PC-9 (cell line): ENCODE data around the gene ARRDC1.

Experiments used
- CTCF ChIP-seq: fragments of 200-600 bp; sonication (generic); conservative IDR thresholded peaks from 2 replicates; pipeline ENCODE4 v1.6.1; 2017; ENCODE audit warnings: mixed run types, antibody characterized with exemption, mild to moderate bottlenecking, moderate library complexity
- EZH2 ChIP-seq: fragments of 200-600 bp; sonication (generic); IDR thresholded peaks from 2 replicates; pipeline ENCODE4 v1.8.0; 2017; ENCODE audit warnings: antibody characterized with exemption, low read depth

DNA sequence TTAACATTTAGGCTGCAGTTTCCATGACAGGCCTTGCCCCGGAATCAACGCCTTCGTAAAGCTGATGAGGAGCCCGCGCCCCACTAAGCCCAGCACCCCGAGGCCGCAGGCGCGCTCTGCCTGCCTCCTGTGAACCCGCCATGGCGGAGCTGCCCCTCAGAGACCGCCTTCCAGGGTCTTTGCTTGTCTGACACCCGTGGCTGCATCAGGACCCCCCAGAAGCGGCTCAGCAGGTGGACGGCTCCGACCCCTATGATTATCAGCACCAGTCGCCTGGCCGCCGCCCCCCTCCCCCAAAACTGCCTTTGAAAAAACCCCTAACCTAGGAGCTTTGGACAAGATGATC is 26.3 kb upstream of the ARRDC1 start:
- TF ChIP-seq CTCF (no peak), EZH2 (no peak)
